HG03442 (cell line): ENCODE data around the gene SMIM1.
A peak's percentile ranks its signal among the peaks of the same experiment; 100 is the strongest.

ENCODE experiments used
- ATAC-seq: cut with Tn5 transposase; IDR thresholded peaks from one replicate; pipeline ENCODE4 v1.9.1; 2021; ENCODE audit warnings: mild to moderate bottlenecking, moderate library complexity; ENCODE audit not compliant: unreplicated experiment

The SMIM1 gene

DNA sequence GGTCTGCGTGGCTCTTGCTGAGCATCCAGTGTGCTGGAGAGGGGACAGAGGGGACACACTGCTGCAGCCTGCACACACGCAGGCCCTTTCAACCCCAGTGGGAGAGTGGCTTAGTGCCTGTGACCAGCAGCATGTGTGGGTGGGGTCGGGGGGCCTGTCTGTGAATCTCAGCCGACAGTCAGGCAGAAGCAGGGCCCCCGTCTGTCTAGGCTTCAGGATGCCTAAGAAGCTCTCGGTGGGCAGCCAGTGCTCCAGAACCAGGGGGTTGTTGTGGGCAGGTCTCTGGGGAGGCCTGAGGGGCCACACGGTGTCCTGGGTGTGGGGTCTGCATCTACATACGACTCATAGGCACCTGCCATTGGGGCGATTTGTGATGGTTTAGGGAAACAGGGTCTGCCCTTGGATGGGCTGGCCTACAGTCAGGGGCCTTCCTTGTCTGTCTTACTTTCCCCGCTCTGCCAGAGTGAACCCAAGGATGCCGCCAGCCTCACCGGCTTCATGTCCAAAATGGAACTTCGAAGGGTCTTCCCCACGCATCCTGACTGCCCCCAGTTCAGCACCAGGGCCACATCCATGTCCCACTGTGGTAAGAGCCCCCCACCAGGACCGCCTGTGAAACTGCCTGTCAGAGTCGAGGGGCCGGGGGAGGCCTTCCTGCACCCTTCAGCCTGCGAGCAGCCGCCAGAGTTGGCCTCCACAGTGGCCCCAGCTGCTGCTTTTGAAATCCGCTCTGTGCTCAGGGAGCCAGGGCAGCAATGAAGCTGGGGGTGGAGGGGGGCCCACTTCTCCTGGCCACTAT is 18.7 kb upstream of the SMIM1 start:
- ATAC-seq, result no peak

DNA sequence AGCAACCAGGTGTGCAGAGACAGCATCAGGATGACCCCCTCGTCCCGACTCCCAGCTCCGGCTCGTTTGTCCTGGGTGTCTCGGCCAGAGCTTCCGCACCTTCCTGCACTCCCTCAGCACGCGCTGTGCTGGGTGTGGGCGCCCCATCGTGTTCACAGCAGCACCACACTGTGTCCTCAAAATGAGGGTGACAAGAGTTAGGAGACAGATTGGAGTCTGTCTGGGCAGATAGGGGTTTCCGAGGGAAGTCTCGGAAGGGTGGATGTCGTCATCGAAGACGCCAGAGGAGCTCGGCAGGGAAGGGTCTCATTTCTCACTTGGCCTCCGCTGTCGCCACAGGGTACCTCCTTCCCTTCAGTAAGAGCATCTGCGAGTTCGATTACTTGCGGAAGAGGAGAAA is 16.2 kb upstream of the SMIM1 start:
- ATAC-seq, result no peak

GRCh38 chr1:3759164-3759563 is 13.4 kb upstream of the SMIM1 start:
- no peak for ATAC-seq

- ATAC-seq, result no peak
Observed at GRCh38 chr1:3759796-3760195, 12.8 kb upstream of the SMIM1 start.

DNA sequence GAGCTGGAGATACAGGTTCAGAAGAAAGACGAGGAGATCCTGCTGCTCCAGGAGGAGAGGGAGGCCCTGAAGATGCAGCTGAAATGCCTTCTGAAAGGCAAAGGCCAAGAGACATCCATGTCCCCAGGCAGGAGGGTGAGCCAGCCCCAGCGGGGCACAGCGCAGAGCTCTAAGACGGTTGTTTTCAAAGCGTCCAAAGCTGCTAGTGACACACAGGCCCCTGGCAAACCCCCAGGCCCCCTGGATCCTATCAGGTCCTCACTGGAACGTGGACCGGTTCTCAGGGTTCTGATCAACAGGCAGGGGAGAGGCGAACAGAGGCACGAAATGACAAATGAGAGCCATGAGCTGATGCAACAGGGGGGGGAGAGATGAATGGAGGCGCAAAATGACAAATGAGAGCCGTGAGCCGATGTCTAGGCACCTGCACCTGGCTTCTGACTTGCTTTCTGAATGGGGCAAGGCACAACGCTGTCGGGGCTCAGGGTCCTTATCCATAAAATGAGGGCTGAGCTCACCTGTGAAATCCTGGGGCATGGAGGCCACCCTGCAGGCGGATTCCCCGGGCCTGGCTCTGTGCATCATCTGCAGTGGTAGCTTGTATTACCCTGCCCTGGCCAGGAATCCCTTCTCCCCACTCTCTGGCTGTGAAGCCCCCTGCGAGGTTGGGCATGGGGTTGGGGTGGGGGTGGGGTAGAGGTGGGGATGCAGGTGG is 11.1 kb upstream of the SMIM1 start:
- no peak for ATAC-seq

- ATAC-seq, result no peak
Observed at GRCh38 chr1:3762151-3762872, 10.2 kb upstream of the SMIM1 start.

- ATAC-seq, result no peak
Observed at GRCh38 chr1:3762873-3763228, 9.7 kb upstream of the SMIM1 start.

DNA sequence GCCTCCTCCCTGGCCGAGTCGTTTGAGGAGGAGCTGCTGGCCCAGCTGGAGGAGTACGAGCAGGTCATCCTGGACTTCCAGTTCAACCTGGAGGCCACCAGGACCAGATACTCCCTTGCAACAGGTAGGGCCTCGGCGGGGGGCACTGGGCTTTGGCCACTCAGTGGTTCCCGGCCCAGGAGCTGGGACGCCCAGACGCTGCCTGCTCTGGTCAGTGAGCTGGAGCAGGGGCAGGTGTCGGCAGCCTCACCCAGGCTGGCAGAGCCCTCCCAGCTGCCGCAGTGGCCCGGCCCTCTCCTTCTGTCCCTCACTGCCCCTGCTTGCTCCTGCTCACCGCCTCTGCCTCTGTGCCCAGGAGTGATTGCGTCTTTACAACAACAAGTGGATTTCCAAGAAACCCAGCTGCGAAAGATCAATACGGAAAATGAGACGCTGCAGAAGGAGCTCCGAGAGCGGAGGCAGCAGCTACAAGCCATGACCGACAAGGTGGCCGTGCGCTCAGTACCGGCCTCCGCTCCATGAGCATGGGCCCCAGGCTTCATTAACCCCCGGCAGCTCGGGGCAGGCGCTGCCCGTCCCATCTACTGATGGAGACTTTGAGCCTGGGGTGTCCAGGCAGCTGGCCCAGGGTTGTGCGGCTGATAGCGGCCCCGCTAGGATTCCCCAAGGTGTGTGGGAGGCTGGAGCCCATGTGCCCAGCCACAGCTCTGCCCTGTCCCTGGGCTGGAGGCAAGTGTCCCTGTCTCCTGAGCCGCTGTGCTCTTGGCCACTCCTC is 9.0 kb upstream of the SMIM1 start:
- no peak for ATAC-seq

DNA sequence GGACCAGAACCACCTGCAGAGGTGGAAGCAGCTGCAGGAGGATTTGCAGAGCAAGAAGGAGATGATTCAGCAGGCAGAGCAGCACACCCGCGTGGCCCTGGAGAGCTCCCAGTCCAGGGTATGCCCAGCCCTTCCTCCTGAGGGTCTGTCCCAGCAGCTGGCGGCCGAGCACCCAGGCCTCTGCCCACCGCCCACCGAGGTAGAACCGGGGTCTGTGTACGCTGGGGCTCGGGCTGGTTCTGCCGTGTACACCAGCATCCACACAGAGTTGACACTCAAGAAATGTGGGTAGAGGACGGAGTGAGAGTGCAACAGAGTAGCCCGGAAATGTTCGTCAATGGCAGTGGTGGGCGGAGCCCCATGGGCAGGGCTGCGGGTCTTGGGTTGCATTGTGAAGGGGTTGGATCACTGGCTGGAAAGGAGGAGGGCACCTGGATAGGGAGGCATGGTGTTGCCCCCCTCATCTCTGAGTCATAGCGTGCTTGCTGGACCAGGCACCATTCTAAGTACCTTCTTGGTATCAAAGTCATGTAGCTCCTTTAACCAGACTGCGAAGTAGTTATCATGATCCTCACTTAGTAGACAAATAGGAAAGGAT is 5.1 kb upstream of the SMIM1 start:
- ATAC-seq, result no peak

DNA sequence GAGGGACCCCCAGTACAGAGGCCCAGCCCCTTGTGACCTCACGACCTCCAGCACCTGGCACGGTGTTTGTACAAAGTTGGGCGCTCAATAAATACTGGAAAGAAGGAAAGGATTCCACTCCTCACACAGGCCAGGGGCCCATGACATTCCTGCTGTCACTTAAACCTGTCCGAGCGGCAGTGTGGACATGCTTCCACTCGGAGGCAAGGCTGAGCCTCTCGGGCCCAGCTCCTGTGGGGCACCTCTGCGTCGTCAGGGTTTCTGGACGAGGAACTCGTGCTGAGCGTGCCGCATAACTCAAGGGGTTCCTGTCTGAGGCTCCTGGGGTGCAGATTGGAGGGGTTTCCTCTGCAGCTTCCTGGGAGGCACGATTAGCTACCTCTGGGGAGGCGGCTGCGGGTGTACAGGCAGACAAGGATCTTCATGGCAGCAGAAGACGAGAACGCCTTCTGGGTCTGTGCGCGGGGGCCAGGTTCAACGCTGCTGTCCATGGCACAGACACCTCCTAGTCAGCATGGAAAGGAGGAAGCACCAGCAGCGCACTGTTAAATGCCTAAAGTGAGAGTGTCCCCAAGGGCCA is 3.6 kb upstream of the SMIM1 start:
- ATAC-seq, result no peak

DNA sequence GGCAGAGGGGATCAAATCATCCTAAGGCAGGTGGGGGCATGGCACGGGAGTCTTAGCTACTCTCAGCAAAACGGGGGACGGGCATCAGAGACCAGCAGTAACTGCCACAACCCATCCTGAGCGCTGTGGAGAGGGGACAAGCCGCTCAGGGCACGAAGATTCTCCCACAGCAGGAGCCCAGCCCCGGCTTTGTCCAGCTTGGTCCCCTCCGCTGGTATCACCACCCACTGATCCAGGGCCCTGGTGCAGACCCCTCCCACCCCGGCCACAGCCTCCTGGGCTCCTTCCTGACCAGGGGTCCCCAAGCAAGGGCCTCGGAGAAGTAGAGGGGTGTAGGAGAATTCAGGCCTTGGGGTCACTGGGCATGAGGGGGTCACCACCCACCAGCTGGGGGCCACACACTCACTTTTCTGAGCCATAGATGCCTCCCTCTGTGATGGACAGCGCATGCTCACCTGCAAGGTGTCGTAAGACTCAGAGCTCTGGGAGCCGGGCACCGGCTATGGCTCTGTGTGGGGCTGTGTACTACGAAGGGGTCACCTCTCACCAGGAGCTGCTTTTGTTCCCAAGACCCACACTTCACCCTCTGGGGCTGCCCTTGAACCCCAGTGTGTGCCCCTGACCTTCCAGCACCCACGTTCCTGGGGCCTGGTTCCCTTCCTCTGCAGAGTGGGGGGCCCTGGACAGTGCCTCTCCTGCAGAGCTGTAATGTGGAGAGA is 2.3 kb upstream of the SMIM1 start:
- no peak for ATAC-seq

DNA sequence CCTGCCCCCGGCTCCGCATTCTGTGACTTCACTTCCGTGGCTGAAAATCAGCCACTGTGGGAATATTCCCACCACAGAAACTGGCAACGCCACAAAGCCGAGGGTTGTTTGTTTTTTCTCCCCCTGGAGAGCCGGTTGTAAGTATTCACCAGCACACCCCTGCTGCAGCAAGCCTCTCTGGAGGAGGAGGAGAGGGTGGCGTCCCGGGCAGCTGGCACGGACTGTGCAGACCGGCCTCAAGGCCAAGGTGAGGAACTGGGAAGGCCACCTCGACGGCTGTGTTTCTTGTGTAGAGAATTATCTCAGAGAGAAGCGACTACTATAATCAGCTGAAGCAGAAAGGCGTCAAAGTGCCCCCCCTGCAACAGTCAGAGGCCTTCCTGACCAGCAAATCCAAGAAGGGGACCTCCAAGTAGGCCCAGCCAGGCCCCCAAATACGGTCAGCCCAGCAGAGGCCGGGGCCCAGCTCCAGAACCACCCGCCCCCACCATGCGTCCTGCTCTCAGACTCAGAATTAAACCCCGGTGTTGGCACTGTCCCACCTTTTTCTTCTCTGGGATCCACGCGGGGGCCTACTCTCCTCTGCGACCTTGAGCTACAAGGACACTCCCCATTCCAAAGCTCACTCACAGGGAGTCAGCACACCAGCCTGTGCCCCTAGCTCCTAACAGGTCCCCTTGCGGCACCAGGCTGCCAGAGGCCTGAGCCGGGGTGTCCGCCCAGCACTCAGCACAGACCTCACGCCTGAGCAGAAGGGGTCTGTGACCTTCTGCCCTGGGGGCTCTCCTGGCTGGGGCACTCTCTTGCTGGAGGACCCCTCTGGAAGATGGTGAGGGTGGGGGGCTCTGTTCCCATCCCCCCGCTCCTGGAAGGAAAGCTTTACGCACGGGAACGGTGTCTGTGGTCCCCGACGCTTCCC is 1.2 kb upstream of the SMIM1 start:
- ATAC-seq, result no peak

DNA sequence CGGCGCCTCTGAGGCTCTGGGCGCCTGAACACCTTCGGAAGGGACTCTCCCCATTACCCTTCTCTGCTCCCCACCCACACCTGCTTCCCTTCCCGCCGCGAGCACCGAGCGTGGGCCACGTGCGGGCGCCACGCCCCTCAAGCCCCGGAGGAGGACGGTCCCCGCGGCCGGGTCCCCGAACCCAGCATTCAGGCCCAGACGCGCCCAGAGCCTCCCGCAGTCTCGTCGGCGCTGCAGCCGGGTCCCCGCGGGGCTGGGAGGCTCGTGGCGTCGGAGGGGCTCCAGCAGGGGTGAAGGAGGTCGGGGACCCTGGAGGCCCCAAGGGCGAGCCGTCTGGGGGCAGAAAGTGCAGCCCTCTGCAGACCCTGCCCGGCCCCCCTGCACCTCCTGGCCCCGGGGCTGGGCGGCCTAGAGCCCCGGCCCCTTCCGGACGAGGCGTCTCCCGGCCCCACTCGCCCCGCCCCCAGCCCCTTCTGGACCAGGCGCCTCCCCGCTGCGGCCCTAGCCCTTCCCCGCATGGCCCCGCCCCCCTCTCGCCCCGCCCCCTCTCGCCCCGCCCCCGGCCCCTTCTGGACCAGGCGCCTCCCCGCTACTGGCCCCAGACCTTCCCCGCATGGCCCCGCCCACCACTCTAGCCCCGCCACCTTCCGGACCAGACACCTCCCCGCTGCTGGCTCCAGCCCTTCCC is 378 bp upstream of the SMIM1 start:
- peak; percentile 40 for ATAC-seq

DNA sequence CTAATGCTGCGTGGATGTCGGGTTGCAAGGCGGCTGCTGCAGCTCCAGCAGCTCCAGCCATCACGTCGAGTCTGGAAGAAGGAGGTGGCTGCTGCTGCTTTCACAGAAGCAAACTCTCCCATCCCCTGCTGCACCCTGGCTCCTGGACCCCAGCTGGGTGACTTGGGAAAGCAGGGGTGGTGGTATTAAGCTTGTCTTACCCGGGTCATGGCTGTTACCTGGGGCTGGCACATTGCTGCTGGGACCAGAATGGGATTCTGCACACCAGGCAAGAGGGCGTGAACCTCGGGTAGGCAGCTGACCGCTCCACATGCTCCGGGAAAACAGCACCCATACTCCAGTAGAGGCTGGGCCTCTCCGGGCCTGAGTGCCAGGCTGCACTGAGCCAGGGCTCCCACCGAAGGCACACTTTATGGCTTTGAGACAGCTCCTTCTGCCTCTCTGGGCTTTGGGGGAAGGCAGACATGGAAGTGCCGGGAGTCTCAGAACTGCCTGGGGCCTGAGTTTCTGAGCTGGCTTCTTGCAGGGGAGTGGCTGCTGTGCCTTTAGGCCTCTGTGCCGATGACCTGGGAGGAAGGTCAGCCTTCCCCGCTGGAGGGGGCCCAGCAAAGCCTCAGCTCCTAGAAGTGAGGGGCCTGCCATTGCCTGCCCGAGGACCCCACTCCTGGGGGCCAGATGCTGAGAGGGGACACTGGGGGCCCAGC is 1.2 kb downstream of the SMIM1 start:
- no peak for ATAC-seq

DNA sequence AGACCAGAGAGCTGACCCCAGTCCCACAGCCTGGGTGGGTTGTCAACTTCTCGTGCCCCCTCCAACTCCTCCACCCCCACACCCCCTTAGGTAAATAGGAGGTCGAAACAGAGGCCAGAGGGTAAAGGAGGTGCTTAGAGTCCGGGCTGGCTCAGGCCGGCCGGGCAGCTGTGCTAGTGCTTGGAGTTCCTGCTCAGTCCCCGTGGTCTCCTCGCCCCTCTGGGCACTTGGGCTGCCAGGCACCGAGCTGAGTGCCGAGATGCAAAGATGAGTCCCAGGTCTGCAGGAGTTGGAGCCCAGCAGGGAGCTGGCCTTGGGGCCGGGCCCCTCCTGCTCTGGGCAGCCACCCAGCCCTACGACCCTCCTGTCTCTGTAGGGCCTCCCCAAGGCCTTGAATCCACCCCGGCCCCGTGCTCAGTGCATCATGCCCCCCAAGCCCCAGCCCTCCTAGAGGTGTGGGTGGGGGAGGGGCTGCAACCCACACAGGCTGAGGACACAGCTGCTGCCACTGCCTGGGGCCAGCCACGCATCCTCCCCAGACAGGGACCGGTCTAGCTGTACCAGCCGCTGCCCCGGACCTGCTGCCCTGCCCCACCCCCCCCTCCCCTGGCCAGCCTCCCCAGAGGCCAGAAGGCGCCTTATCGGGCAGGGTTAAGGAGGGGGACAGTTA is 1.9 kb downstream of the SMIM1 start:
- ATAC-seq, result no peak

- ATAC-seq, result no peak
Observed at GRCh38 chr1:3774946-3775489, 2.5 kb downstream of the SMIM1 start.
